Duodenal mucosa (tissue), 2 donors: Measurements from ENCODE around the gene SMIM44.
A peak's percentile ranks its signal among the peaks of the same experiment; 100 is the strongest.

ENCODE experiments used
- H3K27ac ChIP-seq: one replicate; pipeline ENCODE4 v1.7.0; 2013; ENCODE audit warnings: low read depth, low read length
- H3K27me3 ChIP-seq, 2 donors: one replicate each; pipeline ENCODE4 v1.7.0; 2013; ENCODE audit warnings: low read length in 2 of 2, control low read depth in 1 of 2; ENCODE audit not compliant: insufficient read depth in 2 of 2, control insufficient read depth in 1 of 2
- H3K36me3 ChIP-seq, 2 donors: one replicate each; pipeline ENCODE4 v1.7.0; 2013; ENCODE audit warnings: low read length in 2 of 2, control low read depth in 1 of 2; ENCODE audit not compliant: insufficient read depth in 2 of 2, control insufficient read depth in 1 of 2
- H3K4me1 ChIP-seq, 2 donors: one replicate each; pipeline ENCODE4 v1.7.0; 2013; ENCODE audit warnings: low read length in 2 of 2, control low read depth in 1 of 2; ENCODE audit not compliant: insufficient read depth in 2 of 2, control insufficient read depth in 1 of 2
- H3K4me3 ChIP-seq, 2 donors: one replicate each; pipeline ENCODE4 v1.7.0; 2013; ENCODE audit warnings: low read length in 2 of 2, low read depth in 1 of 2
- H3K9ac ChIP-seq, 2 donors: one replicate each; pipeline ENCODE4 v1.7.0; 2013; ENCODE audit warnings: low read length in 2 of 2, low read depth in 1 of 2
- H3K9me3 ChIP-seq, 2 donors: one replicate each; pipeline ENCODE4 v1.7.0; 2013; ENCODE audit warnings: low read length in 2 of 2, control low read depth in 1 of 2; ENCODE audit not compliant: control insufficient read depth in 1 of 2

Gene SMIM44

GRCh38 chr19:3440082-3440481, 43.2 kb downstream of the SMIM44 start:
- H3K36me3 ChIP-seq: peaks cover 8 to 17% of the 10 kb centered on the region in 2 donors
- no peak overlapping the region for H3K9ac ChIP-seq
- peaks cover 4 to 5% of the 10 kb centered on the region in 2 donors for H3K4me1 ChIP-seq
- H3K4me3 ChIP-seq: no peak overlapping the region
- no peak overlapping the region for H3K27ac ChIP-seq
- no peaks in the 10 kb centered on the region for H3K9me3 ChIP-seq
- H3K27me3 ChIP-seq: no peaks in the 10 kb centered on the region

DNA sequence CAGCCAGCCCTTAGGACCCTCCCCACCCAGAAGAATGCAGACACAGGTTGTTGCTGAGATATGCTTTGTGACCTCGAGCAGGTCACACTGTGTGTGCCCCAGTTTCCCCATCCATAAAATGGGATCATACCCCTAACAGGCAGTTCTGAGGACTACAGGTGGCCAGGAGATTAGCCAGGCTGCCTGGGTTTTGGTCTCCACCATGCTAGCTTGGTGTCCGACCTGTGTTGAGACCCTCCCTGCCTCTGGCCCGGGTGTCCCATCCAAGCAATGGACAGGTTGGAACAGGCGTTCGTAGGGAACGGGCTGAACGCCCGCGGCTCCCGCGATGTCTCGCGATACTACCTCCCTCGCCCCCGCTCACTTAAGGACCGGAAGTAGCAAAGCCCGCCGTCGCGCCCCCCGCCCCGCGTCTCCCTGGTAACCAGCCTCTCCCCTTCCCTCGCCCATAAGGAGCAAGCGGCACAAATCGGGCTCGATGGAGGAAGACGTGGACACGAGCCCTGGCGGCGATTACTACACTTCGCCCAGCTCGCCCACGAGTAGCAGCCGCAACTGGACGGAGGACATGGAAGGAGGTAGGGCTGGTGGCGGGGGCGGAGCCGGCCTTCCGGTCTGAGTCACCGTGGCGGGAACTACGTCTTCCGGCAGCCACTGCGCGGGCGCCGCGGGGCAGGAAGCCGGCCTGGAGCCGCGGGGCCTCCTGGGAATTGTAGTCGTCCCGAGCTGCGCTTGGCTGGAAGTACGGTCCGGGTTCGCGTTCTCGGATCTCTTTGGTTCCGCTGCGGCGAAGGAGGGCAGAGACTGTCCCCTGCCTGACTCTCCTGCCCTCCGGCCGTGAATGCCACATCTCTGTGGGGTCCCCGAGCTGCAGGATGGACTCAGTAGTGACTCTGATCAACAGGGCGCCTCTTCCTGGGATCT, 48.3 kb downstream of the SMIM44 start:
- Histone ChIP-seq H3K27me3 (no peaks in the 10 kb centered on the region), H3K4me1 (peaks cover 6 to 10% of the 10 kb centered on the region in 2 donors), H3K9ac (peak overlapping the region; percentile 72 to 74), H3K4me3 (peak overlapping the region; percentile 82 to 83), H3K27ac (peak overlapping the region; percentile 82), H3K36me3 (peaks cover 12 to 21% of the 10 kb centered on the region in 2 donors), H3K9me3 (no peaks in the 10 kb centered on the region)

- H3K36me3 ChIP-seq: peaks cover 12 to 21% of the 10 kb centered on the region in 2 donors
- peaks cover 6 to 10% of the 10 kb centered on the region in 2 donors for H3K4me1 ChIP-seq
- no peak overlapping the region for H3K4me3 ChIP-seq
- H3K9me3 ChIP-seq: no peaks in the 10 kb centered on the region
- peak overlapping the region; percentile 82 for H3K27ac ChIP-seq
- peak overlapping the region; percentile 67 to 72 for H3K9ac ChIP-seq
- no peaks in the 10 kb centered on the region for H3K27me3 ChIP-seq
These were observed 49.3 kb downstream of the SMIM44 start for GRCh38 chr19:3433805-3434540.

GRCh38 chr19:3433313-3433712, 49.9 kb downstream of the SMIM44 start:
- no peak overlapping the region for H3K4me3 ChIP-seq
- peaks cover 9 to 17% of the 10 kb centered on the region in 2 donors for H3K36me3 ChIP-seq
- peaks cover 6 to 10% of the 10 kb centered on the region in 2 donors for H3K4me1 ChIP-seq
- H3K27ac ChIP-seq: peak overlapping the region; percentile 20
- H3K27me3 ChIP-seq: no peaks in the 10 kb centered on the region
- H3K9me3 ChIP-seq: no peaks in the 10 kb centered on the region
- no peak overlapping the region for H3K9ac ChIP-seq
